GM21381 (cell line): Measurements from ENCODE around the gene HDAC6.

ENCODE experiments used
- ATAC-seq: cut with Tn5 transposase; IDR thresholded peaks from one replicate; pipeline ENCODE4 v1.9.1; 2021; ENCODE audit warnings: mild to moderate bottlenecking, moderate library complexity; ENCODE audit not compliant: unreplicated experiment

The HDAC6 gene

DNA sequence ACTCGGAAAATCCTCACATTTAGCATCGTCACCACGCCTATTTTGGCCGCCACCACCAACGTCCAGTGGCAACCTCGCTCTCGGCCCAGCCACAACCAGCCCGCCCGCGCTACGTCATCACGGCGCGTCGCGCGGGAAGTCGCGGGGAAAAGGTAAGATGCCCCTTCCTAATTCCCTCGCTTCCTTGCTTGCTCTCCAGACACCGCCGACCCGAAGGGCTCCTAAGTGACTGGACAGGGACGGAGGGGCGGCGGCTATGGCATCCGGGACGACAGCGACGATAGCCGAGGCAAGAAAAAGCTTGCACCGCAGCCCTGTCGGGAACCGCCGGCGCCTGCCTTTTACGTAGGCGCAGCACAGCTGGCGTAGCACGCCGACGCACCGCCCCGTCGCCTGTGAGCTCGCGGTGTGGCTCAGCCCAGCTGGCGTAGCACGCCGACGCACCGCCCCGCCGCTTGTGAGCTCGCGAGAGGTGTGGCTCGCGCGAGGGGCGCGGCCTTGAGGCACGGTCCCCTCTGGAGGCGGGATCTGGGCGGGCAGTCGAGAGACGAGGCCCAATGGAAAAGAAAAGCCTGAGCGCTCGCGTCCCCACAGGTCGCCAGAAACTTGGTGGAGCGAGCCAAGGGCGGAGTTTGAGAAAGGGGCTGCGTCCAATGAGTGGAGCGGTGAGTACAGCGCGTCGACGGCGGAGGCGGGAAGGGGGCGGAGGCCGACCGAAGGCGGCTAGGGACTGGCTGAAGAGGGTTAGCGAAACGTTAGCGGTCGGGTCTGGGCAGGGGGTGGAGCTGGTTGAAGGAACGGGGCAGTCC is at the start of gene HDAC6:
Gene HDAC6 (plus strand): TSS at position 788 of the 809 bp plus-strand sequence. CDS start 626 bp downstream, outside the sequence.
- ATAC-seq = peak; percentile 84

DNA sequence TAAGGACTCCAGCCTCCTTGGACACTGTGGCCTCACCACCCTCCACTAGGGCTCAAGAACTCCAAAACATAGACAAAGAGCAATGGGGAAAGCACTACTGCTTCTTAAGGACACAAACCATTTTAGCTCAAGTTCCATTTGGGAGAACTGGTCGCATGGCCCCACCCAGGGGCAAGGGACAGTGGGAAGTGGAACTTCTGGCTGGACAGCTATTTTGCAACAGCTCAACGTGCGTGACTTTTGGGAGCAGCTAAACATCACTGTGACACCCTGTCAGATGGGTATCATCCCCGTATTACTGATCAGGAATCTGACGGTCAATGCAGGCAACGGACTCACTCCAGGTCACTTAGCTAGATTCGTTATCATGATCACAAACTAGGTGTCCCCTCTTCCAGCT is 49.4 kb upstream of the HDAC6 start:
- ATAC-seq = no peak

DNA sequence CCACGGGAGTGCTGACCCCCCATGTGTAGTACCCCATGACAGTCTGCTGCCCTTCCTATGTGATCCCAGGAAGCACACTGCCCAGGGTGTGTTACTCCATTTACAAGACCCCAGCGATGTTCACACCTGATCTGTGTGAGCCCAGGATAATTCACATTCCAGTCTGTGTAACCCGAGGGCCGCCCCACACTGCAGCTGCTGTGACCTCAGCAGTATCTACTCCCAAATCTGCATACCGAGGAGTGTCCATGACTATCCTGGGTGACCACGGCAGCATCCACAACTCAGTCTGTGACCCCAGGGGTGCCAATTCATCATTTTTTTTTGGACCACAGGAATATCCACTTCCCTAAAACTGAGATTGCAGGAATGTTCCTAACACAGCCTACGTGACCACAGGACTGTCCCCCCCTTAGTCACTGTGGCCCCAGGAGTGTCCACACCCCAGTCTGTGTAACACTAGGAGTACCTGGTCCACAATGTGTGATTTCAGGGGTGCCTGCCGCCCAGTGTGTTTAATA is 48.1 kb upstream of the HDAC6 start:
- no peak for ATAC-seq

DNA sequence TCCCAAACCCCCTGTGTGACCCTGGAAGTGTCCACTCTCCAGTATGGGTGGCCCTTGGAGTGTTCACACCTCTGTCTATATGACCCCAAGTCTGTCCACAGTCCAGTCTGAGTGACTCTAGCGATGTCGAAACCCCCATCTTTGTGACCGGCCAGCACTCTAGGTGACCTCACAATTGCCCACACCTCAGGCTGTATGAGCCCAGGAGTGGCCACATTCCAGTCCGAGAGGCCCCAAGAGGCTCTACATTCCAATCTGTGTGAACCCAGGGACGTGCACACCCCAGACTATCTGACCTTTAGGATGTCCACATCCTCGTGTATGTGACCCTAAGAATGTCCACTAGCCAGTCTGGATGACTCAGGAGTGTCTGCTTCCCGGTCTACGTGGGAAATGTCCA is 47.6 kb upstream of the HDAC6 start:
- no peak for ATAC-seq

DNA sequence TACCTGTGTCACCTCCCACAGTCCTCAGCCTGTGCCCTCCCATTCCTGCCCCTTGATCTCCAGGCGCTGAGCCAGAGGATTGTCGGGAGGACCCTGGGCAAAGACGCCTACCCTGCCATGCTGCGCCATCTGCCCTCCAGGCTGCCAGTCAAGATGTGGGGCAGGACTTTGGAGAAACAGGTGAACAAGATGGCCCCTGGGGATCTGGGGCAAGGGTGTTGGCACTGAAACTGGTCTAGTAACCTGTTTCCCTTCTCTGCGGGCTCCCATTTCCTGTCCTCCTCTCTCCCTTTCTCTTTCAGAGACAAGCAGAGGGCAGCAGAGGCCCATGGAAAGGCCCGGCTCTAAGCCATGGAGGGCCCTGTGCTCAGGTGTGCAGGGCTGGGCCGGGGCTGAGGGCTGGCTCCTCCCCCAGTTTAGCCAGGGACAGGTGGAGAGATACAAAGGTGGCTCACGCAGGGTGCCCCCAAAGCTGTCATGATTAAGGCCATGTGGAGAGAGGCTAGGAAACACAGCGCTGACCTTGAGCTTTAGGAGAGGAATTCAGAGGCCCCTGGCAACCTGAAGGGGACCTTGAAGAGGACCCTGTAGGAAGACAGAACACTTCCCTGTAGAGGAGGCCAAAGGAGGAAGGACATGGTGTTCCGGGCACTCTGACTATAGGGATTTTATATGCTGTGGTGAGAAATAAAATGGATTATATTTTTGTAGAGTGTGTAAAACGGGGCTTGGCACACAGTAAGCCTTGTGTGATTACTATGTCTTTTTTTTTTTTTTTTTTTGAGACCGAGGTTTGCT is 40.0 kb upstream of the HDAC6 start, which contains the start of gene GLOD5:
Gene GLOD5 (plus strand): TSS at position 74 of the 798 bp plus-strand sequence. CDS start 44 bp downstream, at position 118.
- no peak for ATAC-seq

DNA sequence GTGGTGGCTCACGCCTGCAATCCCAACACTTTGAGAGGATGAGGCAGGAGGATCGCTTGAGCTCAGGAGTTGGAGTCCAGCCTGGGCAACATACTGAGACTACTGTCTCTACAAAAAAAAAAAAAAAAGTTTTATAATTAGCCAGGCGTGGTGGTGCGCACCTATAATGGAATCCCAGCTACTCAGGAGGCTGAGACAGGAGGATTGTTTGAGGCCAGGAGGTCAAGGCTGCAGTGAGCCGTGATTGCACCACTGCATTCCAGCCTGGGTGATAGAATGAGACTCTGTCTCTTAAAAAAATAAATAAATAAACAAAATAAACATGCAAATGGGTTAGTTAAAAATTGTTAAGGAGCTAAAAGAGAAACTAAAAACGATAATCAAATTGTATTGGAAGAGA is 32.6 kb upstream of the HDAC6 start:
- no peak for ATAC-seq

DNA sequence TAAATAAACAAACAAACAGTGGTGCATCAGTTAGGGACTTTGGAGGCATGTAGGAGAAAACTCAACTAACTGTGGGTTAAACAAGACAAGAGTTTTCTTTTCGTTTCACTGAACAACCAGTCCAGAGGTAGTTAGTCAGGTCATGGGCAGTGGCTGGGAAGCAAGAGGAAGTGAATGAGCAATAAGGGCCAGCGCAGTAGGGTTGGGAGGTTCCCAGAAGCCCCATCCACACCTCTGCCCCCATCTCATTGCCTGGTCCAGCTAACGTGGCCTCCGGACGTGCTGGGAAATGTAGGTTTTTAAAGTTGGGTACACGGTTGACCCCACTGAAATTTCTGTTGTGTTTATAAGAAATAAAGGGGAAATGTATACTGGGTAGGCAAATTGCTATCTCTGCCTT is 31.6 kb upstream of the HDAC6 start:
- no peak for ATAC-seq

DNA sequence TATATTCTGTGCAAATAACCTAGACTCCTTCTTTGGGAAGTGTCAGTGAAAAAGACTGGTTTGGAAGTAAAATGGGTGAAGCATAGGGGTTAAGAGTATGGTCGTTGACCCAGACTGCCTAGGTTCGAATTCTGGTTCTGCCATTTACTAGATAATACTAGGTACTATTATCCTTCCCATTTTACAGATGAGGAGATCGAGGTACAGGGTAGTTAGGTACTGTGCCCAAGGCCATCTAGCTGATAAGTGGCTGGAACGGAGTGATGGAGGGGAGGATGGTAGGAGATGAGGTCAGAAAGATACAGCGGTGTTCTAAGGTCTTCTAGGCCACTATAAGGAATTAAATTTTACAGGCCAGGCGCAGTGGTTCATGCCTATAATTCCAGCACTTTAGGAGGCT is 29.3 kb upstream of the HDAC6 start:
- ATAC-seq = no peak

DNA sequence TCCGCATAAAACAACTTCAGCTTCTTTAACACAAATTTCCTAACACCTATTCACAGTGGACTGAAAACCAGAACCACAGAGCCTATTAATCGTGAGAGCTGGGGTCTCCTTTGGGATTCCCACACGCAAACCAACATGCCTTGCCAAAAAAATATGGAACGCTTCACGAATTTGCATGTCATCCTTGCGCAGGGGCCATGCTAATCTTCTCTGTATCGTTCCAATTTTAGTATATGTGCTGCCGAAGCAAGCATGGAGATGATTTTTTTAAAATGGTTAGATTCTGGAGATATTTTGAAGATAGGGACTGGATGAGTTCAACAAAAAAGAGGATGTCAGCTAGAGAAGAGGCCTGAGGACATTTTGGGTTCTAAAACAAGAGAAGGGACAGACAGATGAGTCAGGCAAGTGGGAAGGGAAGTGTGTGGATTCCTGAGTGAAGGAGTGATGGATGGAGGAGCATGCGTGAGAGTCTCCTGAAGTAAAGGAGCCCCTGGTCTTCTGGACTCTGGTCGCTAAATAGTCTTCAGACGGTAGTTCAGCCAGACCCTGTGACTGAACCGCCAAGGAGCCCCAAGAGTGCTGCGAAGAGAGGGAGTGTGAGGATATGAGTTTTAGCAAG is 24.9 kb upstream of the HDAC6 start:
- ATAC-seq = no peak

DNA sequence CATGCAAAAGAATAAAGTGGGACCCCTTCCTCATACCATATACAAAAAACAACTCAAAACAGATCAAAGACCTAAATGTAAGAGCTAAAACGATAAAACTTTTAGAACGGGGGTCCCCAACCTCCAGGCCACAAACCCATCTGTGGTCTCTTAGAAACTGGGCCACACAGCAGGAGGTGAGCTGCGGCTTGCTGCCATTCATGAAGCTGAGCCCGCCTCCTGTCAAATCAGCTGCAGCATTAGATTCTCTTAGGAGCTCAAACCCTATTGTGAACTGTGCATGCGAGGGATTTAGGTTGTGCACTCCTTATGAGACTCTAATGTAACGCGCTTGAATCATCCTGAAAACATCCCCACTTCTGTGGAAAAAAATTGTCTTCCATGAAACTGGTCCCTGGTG is 22.5 kb upstream of the HDAC6 start:
- no peak for ATAC-seq

DNA sequence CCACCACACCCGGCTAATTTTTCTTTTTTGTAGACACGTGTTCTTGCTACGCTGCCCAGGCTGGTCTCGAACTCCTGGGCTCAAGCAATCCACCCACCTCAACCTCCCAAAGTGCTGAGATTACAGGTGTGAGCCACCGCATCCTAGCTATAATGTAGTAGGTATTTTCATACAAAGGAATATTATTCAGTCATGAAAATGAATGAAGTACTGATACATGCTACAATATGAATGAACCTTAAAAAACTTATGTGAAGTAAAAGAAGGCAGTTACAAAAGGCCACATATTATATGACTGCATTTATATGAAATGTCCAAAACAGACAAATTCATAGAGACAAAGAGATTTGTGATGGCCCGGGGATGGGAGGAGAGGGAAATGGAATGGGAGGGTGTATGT is 20.2 kb upstream of the HDAC6 start:
- no peak for ATAC-seq

DNA sequence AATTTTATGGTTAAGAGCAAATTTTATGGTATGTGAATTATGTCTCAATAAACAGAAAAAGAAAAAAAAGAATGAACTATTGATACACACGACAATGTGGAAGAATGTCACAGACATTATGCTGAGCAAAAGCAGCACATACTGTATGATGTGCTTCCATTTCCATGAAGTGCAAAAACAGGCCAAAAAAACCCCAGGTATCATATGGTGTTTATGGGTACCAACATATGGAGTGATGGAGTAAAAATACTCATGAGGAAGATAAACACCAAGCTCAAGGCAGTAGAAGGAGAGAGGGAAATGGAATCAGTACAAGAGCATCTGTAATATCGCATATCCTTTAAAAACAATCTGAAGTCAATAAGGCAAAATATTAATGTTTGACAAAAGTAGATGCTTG is 19.7 kb upstream of the HDAC6 start:
- no peak for ATAC-seq

DNA sequence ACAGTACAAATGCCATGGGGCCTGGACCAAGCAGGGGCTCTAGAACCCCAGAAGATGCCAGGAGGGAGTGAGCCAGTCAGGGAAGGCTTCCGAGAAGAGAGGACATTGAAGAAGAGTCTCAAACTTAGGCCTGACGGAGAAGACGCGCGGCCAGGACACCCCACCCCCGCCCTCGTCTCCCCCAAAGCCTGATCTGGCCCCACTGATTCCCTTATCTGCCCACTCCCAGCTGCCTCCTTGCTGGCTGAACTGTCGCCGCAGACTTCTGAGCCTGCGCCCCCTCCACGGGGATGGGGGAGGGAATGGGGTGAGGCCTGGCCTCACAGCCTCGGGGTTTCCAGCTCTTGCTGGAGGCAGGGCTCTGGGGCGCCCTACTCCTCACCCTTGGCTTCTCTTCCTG is 19.1 kb upstream of the HDAC6 start:
- no peak for ATAC-seq

DNA sequence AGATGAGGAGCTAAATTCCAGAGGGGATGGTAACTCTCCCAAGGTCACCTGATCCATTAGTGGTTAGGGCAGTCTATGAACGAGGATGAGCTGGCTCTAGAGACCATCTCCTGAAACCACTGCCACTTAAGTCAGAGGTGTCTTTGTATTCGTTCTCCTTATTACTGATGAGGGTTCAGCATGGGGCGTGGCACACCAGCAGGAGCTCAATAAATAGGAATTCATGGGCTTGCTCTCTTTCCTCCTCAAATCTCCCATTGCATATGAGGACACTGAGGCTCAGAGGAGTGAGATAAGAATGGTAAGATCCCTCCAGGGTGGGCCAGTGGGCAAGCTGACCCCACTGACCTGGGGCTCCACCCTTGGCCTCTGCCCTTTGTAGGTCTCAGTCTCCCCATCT is 17.1 kb upstream of the HDAC6 start:
- no peak for ATAC-seq

DNA sequence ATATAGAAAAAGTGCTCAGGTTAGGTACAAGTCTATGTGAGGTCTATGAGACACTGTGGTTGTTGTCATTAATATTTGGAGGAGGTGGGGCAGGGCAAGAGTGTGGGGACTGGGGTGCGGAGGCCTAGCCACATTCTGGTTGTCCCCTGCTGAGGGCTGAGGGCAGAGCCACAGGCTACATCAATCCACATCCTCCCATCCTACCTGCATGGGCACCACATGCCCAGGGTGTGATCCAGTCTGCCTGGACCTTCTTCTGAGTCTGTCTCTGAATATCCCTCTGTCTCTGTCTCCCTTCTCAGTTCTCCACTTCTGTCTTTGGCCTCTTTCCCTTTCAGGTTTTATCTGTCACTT is 16.7 kb upstream of the HDAC6 start:
- ATAC-seq = no peak

DNA sequence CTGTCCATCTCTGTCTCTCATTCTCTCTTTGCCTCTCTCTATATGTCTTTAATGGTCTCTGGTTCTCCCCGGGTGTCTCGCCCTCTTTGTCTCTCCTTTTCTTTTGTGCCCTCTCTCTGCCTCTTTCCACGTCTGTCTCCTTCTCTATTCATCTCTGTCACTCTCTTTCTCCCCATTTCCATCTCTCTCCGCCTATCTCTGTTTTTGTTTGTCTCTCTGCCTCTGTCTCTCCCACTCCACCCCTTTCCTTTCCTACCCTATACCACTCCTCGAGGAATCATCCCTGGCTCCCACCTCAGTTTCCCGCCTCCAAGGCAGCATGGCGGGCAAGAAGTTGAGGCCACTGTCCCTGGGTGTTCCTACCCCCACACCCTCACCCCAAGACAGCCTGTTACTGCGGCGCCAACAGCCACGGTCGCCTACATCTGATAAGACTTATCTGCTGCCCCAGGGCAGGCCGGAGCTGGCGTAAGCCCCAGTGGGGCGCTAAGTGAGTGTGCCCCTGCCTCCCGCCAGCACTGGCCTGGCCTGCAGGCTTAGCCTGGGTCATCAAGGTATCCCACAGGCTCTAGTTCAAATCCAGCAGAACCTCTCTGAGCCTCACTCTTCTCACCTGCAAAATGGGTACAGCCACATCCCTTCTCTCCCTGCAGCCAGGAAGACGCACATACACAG is 16.2 kb upstream of the HDAC6 start:
- no peak for ATAC-seq

DNA sequence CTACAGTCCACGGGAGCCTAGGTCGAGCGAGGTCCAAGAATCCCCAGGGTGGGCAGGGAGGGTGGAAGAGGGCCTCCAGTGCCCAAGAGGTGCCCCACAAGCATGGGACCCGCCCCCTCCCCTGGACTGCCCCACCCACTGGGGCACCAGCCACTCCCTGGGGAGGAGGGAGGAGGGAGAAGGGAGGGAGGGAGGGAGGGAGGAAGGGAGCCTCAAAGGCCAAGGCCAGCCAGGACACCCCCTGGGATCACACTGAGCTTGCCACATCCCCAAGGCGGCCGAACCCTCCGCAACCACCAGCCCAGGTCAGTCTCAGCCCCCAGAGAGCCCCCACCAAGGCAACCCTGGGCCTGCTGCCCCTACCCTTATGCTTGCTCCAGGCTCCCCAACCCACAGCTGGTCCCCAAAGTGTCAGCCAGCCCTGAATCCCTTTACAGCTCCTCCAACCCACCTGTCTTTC is 15.5 kb upstream of the HDAC6 start, which contains the start of gene GATA1:
Gene GATA1 (plus strand): TSS at position 250 of the 460 bp plus-strand sequence. CDS start 4,520 bp downstream, outside the sequence.
- no peak for ATAC-seq

DNA sequence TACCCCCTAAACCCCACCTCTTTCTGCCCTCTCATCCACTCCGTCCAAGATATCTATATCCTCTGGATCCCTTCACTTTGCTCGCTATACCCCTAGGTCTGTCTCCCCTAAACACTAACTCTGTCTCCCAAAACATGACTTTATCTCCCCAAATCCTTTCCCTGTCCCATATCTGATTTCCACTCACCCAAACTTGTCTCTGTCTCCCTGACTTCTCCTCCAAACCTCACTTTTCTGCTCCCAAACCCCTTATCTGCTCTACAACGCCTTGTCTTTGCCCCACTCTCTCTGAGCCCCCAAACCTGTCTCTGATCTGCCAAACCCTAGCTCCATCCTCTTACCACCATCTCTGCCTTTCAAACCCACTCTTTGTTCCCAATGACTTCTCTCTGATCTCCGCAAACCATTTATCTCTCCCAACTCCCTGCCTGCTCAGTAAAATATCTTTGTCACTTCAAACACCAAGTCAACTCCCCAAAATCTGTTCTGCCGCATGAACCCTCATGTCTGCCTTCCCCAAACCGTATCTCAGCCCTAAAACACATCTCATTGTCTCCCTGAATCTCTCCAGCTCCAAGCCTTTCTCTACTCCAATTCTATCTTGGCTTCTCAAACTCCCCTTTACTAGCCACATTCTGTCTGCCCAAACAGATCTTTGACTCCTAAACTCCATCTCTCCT is 14.9 kb upstream of the HDAC6 start:
- no peak for ATAC-seq

DNA sequence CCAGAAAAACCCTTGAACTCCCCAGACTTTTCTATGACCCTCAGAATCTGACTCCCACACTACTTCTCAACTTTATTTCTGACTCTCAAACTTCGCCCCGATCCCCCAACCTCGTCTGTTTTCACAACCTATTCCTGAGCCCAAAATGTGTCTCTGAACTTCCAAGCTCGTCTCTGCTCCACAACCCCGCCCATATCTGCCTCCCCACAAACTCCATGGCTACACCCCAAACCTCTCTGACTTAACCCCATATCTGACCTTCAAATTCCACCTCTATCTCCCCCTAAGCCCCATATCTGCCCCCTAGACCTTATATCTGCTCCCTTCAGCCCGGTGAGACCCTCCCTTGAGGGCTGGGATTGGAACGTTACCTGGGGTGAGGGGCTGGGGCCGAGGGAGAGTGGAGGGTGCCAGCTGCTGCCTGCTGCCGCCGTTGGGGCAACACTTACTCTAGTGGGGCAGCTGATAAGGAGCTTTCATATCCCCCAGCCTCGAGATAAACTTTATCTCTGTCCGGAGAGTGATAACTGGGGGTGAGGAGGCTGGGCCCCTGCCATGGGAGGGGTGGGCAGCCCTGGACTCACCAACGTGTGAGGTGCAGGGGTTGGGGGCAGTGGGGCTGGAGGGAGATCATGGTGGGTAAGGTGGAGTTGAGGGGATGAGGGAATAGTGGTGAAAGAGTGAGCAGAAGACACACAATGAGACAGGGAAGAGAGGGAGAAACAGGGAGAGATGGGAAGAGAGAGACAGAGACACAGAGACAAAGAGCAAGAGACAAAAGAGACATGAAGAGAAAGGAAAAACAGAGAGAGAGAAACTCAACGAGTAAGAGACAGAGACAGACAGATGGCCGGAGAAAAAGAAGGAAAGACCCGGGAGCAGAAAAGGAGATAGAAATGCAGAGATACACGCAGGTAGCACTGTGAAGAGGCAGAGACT is 14.1 kb upstream of the HDAC6 start:
- no peak for ATAC-seq
